Daoy (cell line): ENCODE data around the gene PTPRN2. TPM values are rescaled to one million over a fixed set of nuclear protein-coding genes. Genes with fewer than 3 reads are reported as not detected.

ENCODE experiments used
- DNase-seq: peaks from one replicate; pipeline ENCODE4 v3.0.0-alpha.2; 2015; ENCODE audit warnings: low read depth
- total RNA-seq: library from RNA; depleted of rRNA; stranded (reverse); fragments of >200 nt; shearing (Covaris generic); gene quantifications from 2 replicates; pipeline ENCODE4 v1.2.3, GENCODE V29; 2014

Gene PTPRN2
- total RNA-seq, 1 experiment from 2014 or later = 8.3 TPM

GRCh38 chr7:158576050-158576762, 11.4 kb downstream of the PTPRN2 start:
- DNase-seq = no peak

- DNase-seq = no peak
These were observed 13.2 kb downstream of the PTPRN2 start for GRCh38 chr7:158574308-158575036.

- no peak for DNase-seq
These were observed 14.3 kb downstream of the PTPRN2 start for GRCh38 chr7:158573310-158573709.

GRCh38 chr7:158572000-158572828, 15.4 kb downstream of the PTPRN2 start:
- peak; percentile 58 for DNase-seq

- DNase-seq = no peak
These were observed 17.0 kb downstream of the PTPRN2 start for GRCh38 chr7:158570449-158571170.

- no peak for DNase-seq
These were observed 17.7 kb downstream of the PTPRN2 start for GRCh38 chr7:158569858-158570323.

GRCh38 chr7:158568974-158569857, 18.4 kb downstream of the PTPRN2 start:
- DNase-seq = no peak

- DNase-seq = no peak
These were observed 20.4 kb downstream of the PTPRN2 start for GRCh38 chr7:158567153-158567603.

- DNase-seq = peak; percentile 44
These were observed 23.0 kb downstream of the PTPRN2 start for GRCh38 chr7:158564663-158565035.

- DNase-seq = no peak
These were observed 23.5 kb downstream of the PTPRN2 start for GRCh38 chr7:158563911-158564662.

GRCh38 chr7:158563051-158563450, 24.6 kb downstream of the PTPRN2 start:
- DNase-seq = no peak

- DNase-seq = no peak
These were observed 25.1 kb downstream of the PTPRN2 start for GRCh38 chr7:158562517-158562916.

GRCh38 chr7:158561659-158562058, 26.0 kb downstream of the PTPRN2 start:
- DNase-seq = no peak

- no peak for DNase-seq
These were observed 27.2 kb downstream of the PTPRN2 start for GRCh38 chr7:158560386-158560785.

- no peak for DNase-seq
These were observed 28.3 kb downstream of the PTPRN2 start for GRCh38 chr7:158559356-158559755.

GRCh38 chr7:158558816-158559215, 28.8 kb downstream of the PTPRN2 start:
- DNase-seq = no peak

GRCh38 chr7:158557441-158557755, 30.2 kb downstream of the PTPRN2 start:
- DNase-seq = no peak

GRCh38 chr7:158556721-158557440, 30.7 kb downstream of the PTPRN2 start:
- DNase-seq = no peak

- DNase-seq = peak; percentile 33
These were observed 32.5 kb downstream of the PTPRN2 start for GRCh38 chr7:158555034-158555520.
